ENCODE data around the gene OBP2B.
"Not testable (repeated sequence)": the region's sequence is repeated elsewhere in the genome, so short reads cannot be mapped to it uniquely, and the experiment has no call there.

The OBP2B gene

DNA sequence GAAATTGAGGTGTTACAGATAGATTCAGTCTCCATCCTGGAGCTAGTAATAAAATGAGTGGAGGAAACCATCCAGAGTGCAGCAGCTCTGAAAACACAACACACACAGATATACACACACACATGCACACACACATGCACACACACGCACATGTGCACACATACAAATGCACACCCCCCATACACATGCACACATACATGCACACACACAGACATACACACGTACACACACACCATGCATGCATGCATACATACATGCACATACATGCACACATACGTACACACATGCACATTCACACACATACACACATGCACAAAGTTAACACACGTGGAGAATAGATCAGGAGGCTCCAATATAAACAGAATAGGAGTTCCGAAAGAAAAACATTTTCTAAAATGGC lies 21.0 kb upstream of the OBP2B start:
- no peak overlapping the region for H3K4me3 ChIP-seq (ENCODE audit: low read depth, low read length)
- TF ChIP-seq, protein P1, sequence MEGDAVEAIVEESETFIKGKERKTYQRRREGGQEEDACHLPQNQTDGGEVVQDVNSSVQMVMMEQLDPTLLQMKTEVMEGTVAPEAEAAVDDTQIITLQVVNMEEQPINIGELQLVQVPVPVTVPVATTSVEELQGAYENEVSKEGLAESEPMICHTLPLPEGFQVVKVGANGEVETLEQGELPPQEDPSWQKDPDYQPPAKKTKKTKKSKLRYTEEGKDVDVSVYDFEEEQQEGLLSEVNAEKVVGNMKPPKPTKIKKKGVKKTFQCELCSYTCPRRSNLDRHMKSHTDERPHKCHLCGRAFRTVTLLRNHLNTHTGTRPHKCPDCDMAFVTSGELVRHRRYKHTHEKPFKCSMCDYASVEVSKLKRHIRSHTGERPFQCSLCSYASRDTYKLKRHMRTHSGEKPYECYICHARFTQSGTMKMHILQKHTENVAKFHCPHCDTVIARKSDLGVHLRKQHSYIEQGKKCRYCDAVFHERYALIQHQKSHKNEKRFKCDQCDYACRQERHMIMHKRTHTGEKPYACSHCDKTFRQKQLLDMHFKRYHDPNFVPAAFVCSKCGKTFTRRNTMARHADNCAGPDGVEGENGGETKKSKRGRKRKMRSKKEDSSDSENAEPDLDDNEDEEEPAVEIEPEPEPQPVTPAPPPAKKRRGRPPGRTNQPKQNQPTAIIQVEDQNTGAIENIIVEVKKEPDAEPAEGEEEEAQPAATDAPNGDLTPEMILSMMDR (IDR thresholded peaks at IDR 0.05; ENCODE audit: low read depth, low read length) = no peak

DNA sequence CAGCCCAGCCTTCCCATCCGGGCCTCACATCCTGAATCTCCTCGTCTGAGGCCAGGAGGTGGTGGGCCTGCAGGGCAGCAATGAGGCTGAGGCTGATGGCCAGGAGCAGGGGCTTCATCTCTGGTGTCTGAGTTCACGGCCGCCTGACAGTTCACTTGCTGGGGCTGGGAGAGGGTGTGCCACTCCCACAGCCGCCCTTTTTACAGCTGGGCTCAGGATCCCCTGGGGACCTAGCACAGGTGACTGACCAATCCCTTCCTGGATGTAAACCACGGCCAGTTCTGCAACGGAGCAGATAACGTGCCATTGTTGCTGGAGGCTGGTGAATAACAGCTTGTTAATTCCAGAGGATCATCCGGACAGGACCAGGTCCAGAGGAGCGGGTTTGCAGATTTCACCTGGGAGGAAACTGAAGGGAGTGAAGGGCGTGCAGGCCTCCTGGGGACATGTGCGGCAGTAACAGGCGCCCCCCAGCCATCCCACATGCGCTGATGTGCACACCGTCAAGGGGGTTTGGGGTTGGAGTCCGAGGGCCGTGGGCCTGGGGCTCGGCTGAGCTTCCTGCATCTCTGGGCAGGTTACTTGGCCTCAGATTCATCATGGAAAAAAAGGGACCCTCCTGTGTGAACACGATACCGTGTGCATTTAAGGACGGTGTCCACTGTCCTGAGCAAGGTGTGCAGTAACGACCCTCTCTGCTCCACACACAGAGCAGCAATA lies 19.6 kb upstream of the OBP2B start:
- H3K4me3 ChIP-seq (ENCODE audit: low read depth, low read length) = not testable (repeated sequence)

DNA sequence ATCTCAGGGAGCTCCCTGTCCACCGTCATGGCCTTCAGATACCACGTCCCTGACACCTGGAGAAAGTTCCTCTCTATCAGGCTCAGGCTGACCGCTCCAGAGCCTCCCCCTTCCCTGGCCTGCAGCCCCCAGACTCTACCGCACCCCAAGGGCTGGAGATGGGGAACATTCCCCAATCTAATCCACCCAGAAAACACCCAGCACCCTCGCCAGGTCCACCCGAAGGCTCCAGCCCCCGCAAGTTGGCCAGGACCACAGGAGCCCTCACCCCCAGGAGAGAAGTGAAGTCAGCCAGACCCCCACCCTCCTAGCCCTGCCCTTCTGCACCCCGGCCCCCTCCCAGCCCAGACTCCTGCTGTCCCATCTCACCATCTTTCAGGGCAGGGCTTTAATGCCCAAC lies 18.9 kb upstream of the OBP2B start:
- not testable (repeated sequence) for H3K4me3 ChIP-seq (ENCODE audit: low read depth, low read length)

DNA sequence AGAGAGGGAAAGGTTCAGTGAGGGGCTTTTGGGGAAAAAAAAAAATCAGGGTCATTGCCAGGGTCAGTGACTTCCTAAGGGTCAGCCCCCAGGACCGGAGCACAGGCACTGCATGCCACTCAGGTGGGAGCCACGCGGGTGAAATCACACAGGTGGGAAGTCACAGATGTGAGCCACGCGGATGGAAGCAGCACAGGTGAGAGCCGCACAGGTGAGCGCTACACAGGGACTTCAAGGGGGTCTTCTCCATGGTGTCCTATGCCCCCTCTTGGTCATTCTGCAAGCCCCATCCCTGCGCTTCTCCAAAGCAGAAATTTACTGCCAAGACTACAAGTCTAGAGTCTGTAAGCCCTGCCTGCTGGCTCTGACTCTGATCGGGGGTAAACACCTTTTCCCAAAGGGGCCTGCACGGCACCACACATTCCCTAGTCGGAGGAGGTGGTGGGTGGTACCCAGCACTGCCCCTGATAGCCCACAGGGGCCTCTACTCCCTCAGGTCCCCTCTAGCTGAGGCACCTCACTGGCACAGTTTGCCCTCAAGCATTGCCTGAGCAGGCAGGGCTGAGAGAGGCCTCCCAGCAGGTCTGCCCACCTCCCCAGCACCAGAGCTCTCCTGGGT lies 18.3 kb upstream of the OBP2B start:
- TF ChIP-seq, protein P1 (IDR thresholded peaks at IDR 0.05; ENCODE audit: low read depth, low read length) = no peak
- H3K4me3 ChIP-seq (ENCODE audit: low read depth, low read length) = no peak overlapping the region

DNA sequence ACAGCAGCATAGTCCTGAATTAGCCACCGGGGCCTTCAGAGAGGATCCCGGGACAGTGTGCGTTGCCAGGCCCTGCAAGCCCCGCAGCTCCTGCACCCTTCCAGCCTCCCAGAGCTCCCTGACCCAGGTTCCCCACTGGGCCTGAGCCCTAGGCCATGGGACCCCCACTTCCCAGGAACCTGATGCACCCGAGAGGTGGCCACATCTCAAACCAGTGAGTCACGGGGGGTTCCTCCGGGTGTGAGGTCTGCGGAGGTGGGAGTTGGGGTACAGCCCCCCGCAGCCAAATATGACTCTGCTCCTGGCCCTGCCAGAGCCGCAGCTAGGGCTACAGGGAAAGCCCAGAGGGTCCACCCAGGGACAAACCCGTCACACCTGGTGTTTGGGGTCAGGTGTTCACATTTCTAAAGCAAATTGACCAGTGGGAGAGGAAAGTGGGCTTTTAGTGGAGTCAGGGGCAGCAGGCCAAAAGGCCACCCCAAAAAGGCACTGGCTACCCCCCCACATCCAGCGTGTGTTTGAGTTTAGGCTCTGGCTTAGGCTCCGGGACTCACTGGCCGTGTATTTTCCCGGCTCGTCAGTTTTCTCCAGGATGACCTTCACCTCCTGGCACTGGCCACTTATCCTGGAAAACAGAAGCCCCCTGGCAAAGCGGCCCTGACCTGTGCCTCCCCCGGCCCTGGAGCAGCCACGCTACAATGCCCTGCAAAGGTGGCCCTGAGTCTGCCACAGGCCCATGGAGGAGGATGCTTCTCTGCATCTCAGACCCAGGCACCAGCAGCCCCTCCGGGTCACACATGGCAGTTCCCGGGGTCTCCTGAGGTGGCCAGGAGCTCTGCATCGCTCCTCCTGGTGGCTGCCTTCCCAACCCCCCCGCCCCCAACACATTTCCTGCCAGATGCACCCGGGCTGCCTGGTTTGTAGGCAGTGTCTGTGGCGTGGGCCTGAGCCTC lies 17.4 kb upstream of the OBP2B start:
- TF ChIP-seq, protein P1 (IDR thresholded peaks at IDR 0.05; ENCODE audit: low read depth, low read length) = no peak
- H3K4me3 ChIP-seq (ENCODE audit: low read depth, low read length) = no peak overlapping the region

DNA sequence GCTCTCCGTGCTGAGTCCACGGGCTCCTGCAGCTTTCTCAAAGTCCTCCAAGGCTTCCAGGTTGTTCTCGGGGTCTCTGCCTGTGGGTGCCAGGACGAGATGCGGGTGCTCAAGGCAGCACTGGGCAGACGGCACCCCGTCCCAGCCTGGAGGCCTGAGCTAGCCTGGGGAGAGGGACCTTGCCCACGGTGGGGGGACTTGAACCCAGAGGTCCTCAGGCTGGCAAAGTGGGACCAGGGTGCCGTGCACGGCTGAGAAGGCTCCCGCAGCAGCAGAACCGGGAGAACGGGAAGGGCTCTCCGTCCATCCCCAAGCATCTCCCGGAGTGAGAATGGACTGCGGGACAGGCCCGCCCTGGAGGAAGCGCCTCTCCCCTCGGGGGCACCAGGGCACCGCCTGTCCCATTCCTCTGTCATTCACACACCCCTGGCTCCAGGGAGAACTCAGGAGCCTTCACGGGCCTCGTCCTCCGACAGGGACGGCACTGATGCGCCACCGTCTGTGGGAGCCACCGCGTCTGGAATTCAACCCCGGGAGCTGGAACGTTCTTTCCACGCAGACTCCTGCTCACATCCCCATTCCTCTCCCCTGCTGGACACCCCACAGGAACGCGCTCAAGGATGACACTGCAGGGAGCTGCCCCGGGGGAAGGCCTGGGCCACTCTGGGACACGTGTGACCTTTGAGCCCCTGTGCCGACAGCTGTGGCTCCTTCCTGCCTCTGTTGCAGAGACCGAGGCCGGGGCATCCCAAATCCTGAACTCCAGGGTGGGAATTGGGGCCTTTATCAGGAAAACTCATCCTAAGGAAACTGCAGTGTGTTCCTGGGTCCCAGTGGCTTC lies 16.3 kb upstream of the OBP2B start:
- TF ChIP-seq, protein P1 (IDR thresholded peaks at IDR 0.05; ENCODE audit: low read depth, low read length) = no peak
- no peak overlapping the region for H3K4me3 ChIP-seq (ENCODE audit: low read depth, low read length)

DNA sequence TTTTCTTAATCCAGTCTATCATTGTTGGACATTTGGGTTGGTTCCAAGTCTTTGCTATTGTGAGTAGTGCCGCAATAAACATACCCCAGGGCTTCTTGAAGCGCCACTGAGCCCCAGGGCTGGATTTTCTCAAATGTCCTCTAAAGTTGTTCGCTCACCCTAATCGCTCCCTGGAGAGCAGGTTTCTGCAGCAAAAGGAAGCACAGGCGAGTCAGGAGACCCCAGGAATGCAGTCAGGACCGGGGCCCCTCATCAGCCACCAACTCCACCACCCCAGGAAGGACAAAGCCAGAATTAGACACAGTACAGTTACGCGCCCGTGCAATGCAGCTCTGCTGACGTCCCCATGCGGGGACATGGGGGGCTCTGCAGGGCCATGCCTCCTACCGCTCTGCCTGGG lies 15.7 kb upstream of the OBP2B start:
- TF ChIP-seq, protein P1 (IDR thresholded peaks at IDR 0.05; ENCODE audit: low read depth, low read length) = no peak
- no peak overlapping the region for H3K4me3 ChIP-seq (ENCODE audit: low read depth, low read length)

DNA sequence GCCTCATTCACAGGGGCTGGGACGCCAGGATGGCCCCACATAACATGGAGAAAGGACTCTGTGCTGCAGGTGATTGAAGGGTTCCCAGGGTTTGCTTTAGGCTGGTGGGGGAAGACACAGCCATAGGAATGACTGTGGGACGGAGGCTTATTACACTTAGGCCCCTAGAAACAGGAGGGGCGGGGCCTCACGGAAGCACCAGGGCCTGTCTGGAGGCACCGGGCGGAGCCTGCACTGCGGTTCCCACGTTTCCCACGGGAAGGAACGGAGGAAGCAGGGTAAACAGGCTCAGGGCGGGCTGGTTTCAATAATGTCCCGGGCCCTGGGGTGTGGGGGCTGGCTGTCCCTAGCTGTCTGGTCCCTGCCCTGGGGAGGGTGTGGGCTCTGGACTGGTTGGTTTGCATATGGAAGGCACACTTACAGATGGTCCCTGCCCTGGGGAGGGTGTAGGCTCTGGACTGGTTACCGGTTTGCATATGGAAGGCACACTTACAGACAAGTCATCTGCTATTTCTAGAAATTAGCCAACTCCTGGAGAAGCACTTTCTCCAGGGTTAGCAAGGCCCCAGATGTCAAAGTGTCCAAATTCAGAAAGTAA lies 14.2 kb upstream of the OBP2B start:
- not testable (repeated sequence) for H3K4me3 ChIP-seq (ENCODE audit: low read depth, low read length)

DNA sequence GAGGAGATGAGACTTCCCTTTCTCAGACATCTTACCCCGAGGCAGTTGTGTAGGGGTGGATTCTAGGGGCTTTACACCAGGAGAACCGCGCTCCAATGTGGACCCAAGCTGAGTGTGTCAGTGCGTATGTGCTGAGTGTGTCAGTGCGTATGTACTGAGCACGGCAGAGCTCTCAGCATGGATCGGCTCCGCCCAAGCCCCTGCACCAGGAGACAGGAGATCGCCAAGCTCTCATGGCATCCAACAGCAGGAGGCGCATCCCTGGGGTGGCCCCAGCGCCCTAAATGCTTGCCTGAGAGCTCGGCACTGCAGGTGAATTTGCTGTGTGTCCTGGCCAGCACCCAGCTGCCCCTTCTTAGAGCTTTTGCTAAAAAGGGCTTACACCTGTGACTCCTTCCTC lies 12.9 kb upstream of the OBP2B start:
- H3K4me3 ChIP-seq (ENCODE audit: low read depth, low read length) = not testable (repeated sequence)

Data from WI38 (cell line).